ENCODE data around the gene CLDN19. TPM values are rescaled to one million over a fixed set of nuclear protein-coding genes. Genes with fewer than 3 reads are reported as not detected.

The CLDN19 gene
- total RNA-seq, 5 donors from 2014 or later (not counting 1 experiment from before 2014, with no cell fraction given), result 0.18 TPM; not detected in 4

- peaks cover 32% of the 10 kb centered on the region for H3K36me3 Mint-ChIP-seq
- peaks cover 86 to 95% (median 89%) of the 10 kb centered on the region in 3 donors for H3K4me1 Mint-ChIP-seq
- peaks cover 29 to 36% of the 10 kb centered on the region in 2 experiments for H3K4me1 ChIP-seq (ENCODE audit: control insufficient read depth in 1 of 2, extremely low read depth in 1 of 2, insufficient read depth in 2 of 2, low read length in 2 of 2)
- ATAC-seq (replicated peaks in 1 of 4) (no peak), DNase-seq (no peak)
- H3K9me3 Mint-ChIP-seq, result no peaks in the 10 kb centered on the region
- POLR2A ChIA-PET, result no interaction called here
- no peaks in the 10 kb centered on the region for H3K27me3 ChIP-seq (replicated peaks in 1 of 2; ENCODE audit: control insufficient read depth in 2 of 2, extremely low read depth in 1 of 2, insufficient read depth in 2 of 2, low read length in 1 of 2)
- H3K9me3 ChIP-seq, result no peaks in the 10 kb centered on the region
- peaks cover 0 to 14% of the 10 kb centered on the region in 2 donors for H3K36me3 ChIP-seq (ENCODE audit: control insufficient read depth in 2 of 2, extremely low read depth in 1 of 2, insufficient read depth in 1 of 2, low read length in 1 of 2)
- CTCF ChIA-PET, result interaction anchor here (0.6 to 1.5 kb wide), 6 partner anchors 9 to 383 kb away, joined by 3 to 6 read pairs (median 4); partner anchors contain the start of gene YBX1 (in 1 of the 2)
- no peaks in the 10 kb centered on the region for H3K27me3 Mint-ChIP-seq
- H3K4me3 ChIP-seq (ENCODE audit: control insufficient read depth in 1 of 2, extremely low read depth in 1 of 2, low read length in 1 of 2), result no peak overlapping the region
- no peak overlapping the region for H3K4me3 Mint-ChIP-seq
- H3K27ac ChIP-seq (ENCODE audit: low read length), result no peak overlapping the region
- H3K27ac Mint-ChIP-seq, result no peak overlapping the region
- WGBS (ENCODE audit: insufficient coverage), result no CpG with 5 or more reads among the region's 4 CpGs
Observed at GRCh38 chr1:42691157-42691498, 48.9 kb downstream of the CLDN19 start.

- DNase-seq (peak in 1 of 35 experiments; percentile 19), ATAC-seq (replicated peaks in 1 of 4) (peak in 2 of 4 experiments; percentile 23 to 35)
- Histone ChIP-seq H3K9me3 (no peaks in the 10 kb centered on the region), H3K4me1 (ENCODE audit: control insufficient read depth in 1 of 2, extremely low read depth in 1 of 2, insufficient read depth in 2 of 2, low read length in 2 of 2) (peaks cover 34 to 36% of the 10 kb centered on the region in 2 experiments), H3K27me3 (replicated peaks in 1 of 2; ENCODE audit: control insufficient read depth in 2 of 2, extremely low read depth in 1 of 2, insufficient read depth in 2 of 2, low read length in 1 of 2) (no peaks in the 10 kb centered on the region), H3K36me3 (ENCODE audit: control insufficient read depth in 2 of 2, extremely low read depth in 1 of 2, insufficient read depth in 1 of 2, low read length in 1 of 2) (peaks cover 0 to 12% of the 10 kb centered on the region in 2 donors), H3K27ac (ENCODE audit: low read length) (no peak overlapping the region), H3K4me3 (ENCODE audit: control insufficient read depth in 1 of 2, extremely low read depth in 1 of 2, low read length in 1 of 2) (no peak overlapping the region)
- H3K4me1 Mint-ChIP-seq, result peaks cover 87 to 96% (median 89%) of the 10 kb centered on the region in 3 donors
- POLR2A ChIA-PET, result no interaction called here
- CTCF ChIA-PET, result interaction anchor here (0.6 to 1.5 kb wide), 8 partner anchors 8 to 383 kb away, joined by 3 to 6 read pairs (median 4); partner anchors contain the start of genes PPIH (in 1 of the 2) and YBX1 (in 1 of the 2)
- H3K4me3 Mint-ChIP-seq, result peak overlapping the region in 2 of 3 donors; percentile 12 to 13
- WGBS (ENCODE audit: insufficient coverage), result 80% methylated on average over 1 of the region's 1 CpG
- peak overlapping the region in 1 of 2 donors; percentile 31 for H3K27ac Mint-ChIP-seq
- H3K9me3 Mint-ChIP-seq, result no peaks in the 10 kb centered on the region
- no peaks in the 10 kb centered on the region for H3K27me3 Mint-ChIP-seq
- peaks cover 27% of the 10 kb centered on the region for H3K36me3 Mint-ChIP-seq
Observed at GRCh38 chr1:42690477-42691156, 49.4 kb downstream of the CLDN19 start.

GRCh38 chr1:42689912-42690311, 50.1 kb downstream of the CLDN19 start:
- H3K27me3 Mint-ChIP-seq, result no peaks in the 10 kb centered on the region
- no peak overlapping the region for H3K4me3 ChIP-seq (ENCODE audit: control insufficient read depth in 1 of 2, extremely low read depth in 1 of 2, low read length in 1 of 2)
- H3K36me3 ChIP-seq (ENCODE audit: control insufficient read depth in 2 of 2, extremely low read depth in 1 of 2, insufficient read depth in 1 of 2, low read length in 1 of 2), result peaks cover 0 to 10% of the 10 kb centered on the region in 2 donors
- ATAC-seq (replicated peaks in 1 of 4) (no peak), DNase-seq (no peak)
- POLR2A ChIA-PET, result no interaction called here
- no peak overlapping the region for H3K27ac Mint-ChIP-seq
- WGBS (ENCODE audit: insufficient coverage), result 80% methylated on average over 1 of the region's 3 CpGs
- H3K9me3 Mint-ChIP-seq, result no peaks in the 10 kb centered on the region
- peaks cover 36 to 41% of the 10 kb centered on the region in 2 experiments for H3K4me1 ChIP-seq (ENCODE audit: control insufficient read depth in 1 of 2, extremely low read depth in 1 of 2, insufficient read depth in 2 of 2, low read length in 2 of 2)
- H3K9me3 ChIP-seq, result no peaks in the 10 kb centered on the region
- H3K27me3 ChIP-seq (replicated peaks in 1 of 2; ENCODE audit: control insufficient read depth in 2 of 2, extremely low read depth in 1 of 2, insufficient read depth in 2 of 2, low read length in 1 of 2), result no peaks in the 10 kb centered on the region
- H3K4me3 Mint-ChIP-seq, result peak overlapping the region in 2 of 3 donors; percentile 3 to 87
- no peak overlapping the region for H3K27ac ChIP-seq (ENCODE audit: low read length)
- H3K4me1 Mint-ChIP-seq, result peaks cover 89 to 96% (median 91%) of the 10 kb centered on the region in 3 donors
- CTCF ChIA-PET, result interaction anchor here (0.6 to 1.5 kb wide), 3 partner anchors 111 to 1307 kb away, joined by 5 to 6 read pairs (median 6); no protein-coding TSS in a partner anchor
- peaks cover 20% of the 10 kb centered on the region for H3K36me3 Mint-ChIP-seq

GRCh38 chr1:42686418-42686817, 53.6 kb downstream of the CLDN19 start:
- peak overlapping the region; percentile 14 to 87 (median 25) for H3K4me3 Mint-ChIP-seq
- H3K27ac Mint-ChIP-seq, result peak overlapping the region in 1 of 2 donors; percentile 55
- WGBS (ENCODE audit: insufficient coverage), result no CpG with 5 or more reads among the region's 4 CpGs
- H3K27me3 ChIP-seq (replicated peaks in 1 of 2; ENCODE audit: control insufficient read depth in 2 of 2, extremely low read depth in 1 of 2, insufficient read depth in 2 of 2, low read length in 1 of 2), result no peaks in the 10 kb centered on the region
- ChIA-PET CTCF (no interaction called here), POLR2A (no interaction called here)
- DNase-seq (no peak), ATAC-seq (replicated peaks in 1 of 4) (no peak)
- no peaks in the 10 kb centered on the region for H3K9me3 Mint-ChIP-seq
- no peak overlapping the region for H3K4me3 ChIP-seq (ENCODE audit: control insufficient read depth in 1 of 2, extremely low read depth in 1 of 2, low read length in 1 of 2)
- peaks cover 21% of the 10 kb centered on the region for H3K36me3 Mint-ChIP-seq
- peaks cover 3 to 10% of the 10 kb centered on the region in 2 donors for H3K36me3 ChIP-seq (ENCODE audit: control insufficient read depth in 2 of 2, extremely low read depth in 1 of 2, insufficient read depth in 1 of 2, low read length in 1 of 2)
- peaks cover 34 to 52% of the 10 kb centered on the region in 2 experiments for H3K4me1 ChIP-seq (ENCODE audit: control insufficient read depth in 1 of 2, extremely low read depth in 1 of 2, insufficient read depth in 2 of 2, low read length in 2 of 2)
- no peak overlapping the region for H3K27ac ChIP-seq (ENCODE audit: low read length)
- no peaks in the 10 kb centered on the region for H3K27me3 Mint-ChIP-seq
- H3K9me3 ChIP-seq, result no peaks in the 10 kb centered on the region
- H3K4me1 Mint-ChIP-seq, result peaks cover 82 to 86% (median 83%) of the 10 kb centered on the region in 3 donors

GRCh38 chr1:42684139-42684538, 55.9 kb downstream of the CLDN19 start:
- Histone ChIP-seq H3K27me3 (replicated peaks in 1 of 2; ENCODE audit: control insufficient read depth in 2 of 2, extremely low read depth in 1 of 2, insufficient read depth in 2 of 2, low read length in 1 of 2) (no peaks in the 10 kb centered on the region), H3K4me1 (ENCODE audit: control insufficient read depth in 1 of 2, extremely low read depth in 1 of 2, insufficient read depth in 2 of 2, low read length in 2 of 2) (peaks cover 28 to 58% of the 10 kb centered on the region in 2 experiments), H3K27ac (ENCODE audit: low read length) (no peak overlapping the region), H3K36me3 (ENCODE audit: control insufficient read depth in 2 of 2, extremely low read depth in 1 of 2, insufficient read depth in 1 of 2, low read length in 1 of 2) (peaks cover 3 to 10% of the 10 kb centered on the region in 2 donors), H3K9me3 (no peaks in the 10 kb centered on the region), H3K4me3 (ENCODE audit: control insufficient read depth in 1 of 2, extremely low read depth in 1 of 2, low read length in 1 of 2) (peak overlapping the region; percentile 27 to 57)
- WGBS (ENCODE audit: insufficient coverage), result 17% methylated on average over 5 of the region's 5 CpGs
- peak overlapping the region; percentile 89 to 96 for H3K27ac Mint-ChIP-seq
- H3K36me3 Mint-ChIP-seq, result peaks cover 21% of the 10 kb centered on the region
- DNase-seq, result peak in 1 of 35 experiments; percentile 29
- no peak for ATAC-seq (replicated peaks in 1 of 4)
- POLR2A ChIA-PET, result interaction anchor here (0.6 to 1.2 kb wide), 4 partner anchors 8 to 966 kb away, joined by 3 to 7 read pairs (median 4); no protein-coding TSS in a partner anchor
- no peaks in the 10 kb centered on the region for H3K9me3 Mint-ChIP-seq
- CTCF ChIA-PET, result interaction anchor here in 1 of 2 donors (0.5 to 2.4 kb wide), 3 partner anchors 82 to 353 kb away, joined by 3 to 9 read pairs (median 3); partner anchors contain the start of genes C1orf50, P3H1 and ZNF691
- H3K4me3 Mint-ChIP-seq, result peak overlapping the region; percentile 86 to 98 (median 87)
- H3K4me1 Mint-ChIP-seq, result peaks cover 72 to 78% (median 77%) of the 10 kb centered on the region in 3 donors
- H3K27me3 Mint-ChIP-seq, result no peaks in the 10 kb centered on the region

All from T-cell (primary cell).